GM12891 (cell line): ENCODE results near the gene ZNF789.

Source experiments
- PAX5 ChIP-seq: IDR thresholded peaks from 2 replicates; pipeline ENCODE4 v1.6.1; 2011; ENCODE audit warnings: low read length, moderate library complexity, mild to moderate bottlenecking; ENCODE audit not compliant: insufficient read depth, severe bottlenecking
- POLR2A ChIP-seq: IDR thresholded peaks from 2 replicates; pipeline ENCODE4 v1.6.1; 2011; ENCODE audit warnings: low read depth, low read length, control low read depth
- POLR2AphosphoS5 ChIP-seq: IDR thresholded peaks from 2 replicates; pipeline ENCODE4 v1.6.1; 2011; ENCODE audit warnings: low read depth, low read length, control low read depth
- SPI1 ChIP-seq: IDR thresholded peaks from 2 replicates; pipeline ENCODE4 v1.6.1; 2011; ENCODE audit warnings: low read depth, low read length, control low read depth
- TAF1 ChIP-seq: IDR thresholded peaks from 2 replicates; pipeline ENCODE4 v1.6.1; 2011; ENCODE audit warnings: low read depth, low read length, control low read depth

DNA sequence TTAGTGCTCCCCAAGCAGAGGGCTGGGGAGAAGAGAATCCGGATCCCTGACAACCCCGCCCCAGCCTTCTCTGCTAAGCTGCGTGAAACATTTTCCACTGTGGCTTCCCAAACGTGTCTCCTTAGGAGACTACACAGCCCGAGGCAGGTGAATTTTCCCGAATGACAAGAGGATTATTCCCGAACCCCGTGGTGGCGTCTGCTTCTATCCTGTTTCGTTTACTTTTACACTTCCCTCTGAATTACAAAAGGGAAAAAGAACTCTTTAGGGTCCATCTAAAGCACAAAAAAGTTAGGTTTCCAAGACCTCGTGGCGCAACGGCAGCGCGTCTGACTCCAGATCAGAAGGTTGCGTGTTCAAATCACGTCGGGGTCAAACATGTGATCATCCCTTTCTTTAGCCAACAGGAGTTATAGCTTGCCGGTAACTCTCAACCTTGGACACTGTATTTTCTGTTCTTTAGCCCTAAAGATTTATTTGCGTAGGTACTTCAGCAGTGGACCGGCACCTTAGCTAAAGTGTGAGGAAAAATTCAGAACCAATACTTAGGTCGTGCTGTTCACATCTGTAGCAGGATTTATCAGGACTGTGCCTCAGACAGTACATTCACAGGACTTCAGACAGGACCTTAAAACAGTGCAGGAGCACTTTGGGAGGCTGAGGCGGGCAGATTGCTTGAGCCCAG, 3.2 kb upstream of the ZNF789 start:
- no peak for TF ChIP-seq POLR2AphosphoS5
- no peak for TF ChIP-seq POLR2A
- no peak for TF ChIP-seq SPI1
- no peak for TF ChIP-seq TAF1
- no peak for TF ChIP-seq PAX5
